ENCODE results near the gene INPP5E. TPM values are rescaled to one million over a fixed set of nuclear protein-coding genes. Genes with fewer than 3 reads are reported as not detected.

The INPP5E gene, protein sequence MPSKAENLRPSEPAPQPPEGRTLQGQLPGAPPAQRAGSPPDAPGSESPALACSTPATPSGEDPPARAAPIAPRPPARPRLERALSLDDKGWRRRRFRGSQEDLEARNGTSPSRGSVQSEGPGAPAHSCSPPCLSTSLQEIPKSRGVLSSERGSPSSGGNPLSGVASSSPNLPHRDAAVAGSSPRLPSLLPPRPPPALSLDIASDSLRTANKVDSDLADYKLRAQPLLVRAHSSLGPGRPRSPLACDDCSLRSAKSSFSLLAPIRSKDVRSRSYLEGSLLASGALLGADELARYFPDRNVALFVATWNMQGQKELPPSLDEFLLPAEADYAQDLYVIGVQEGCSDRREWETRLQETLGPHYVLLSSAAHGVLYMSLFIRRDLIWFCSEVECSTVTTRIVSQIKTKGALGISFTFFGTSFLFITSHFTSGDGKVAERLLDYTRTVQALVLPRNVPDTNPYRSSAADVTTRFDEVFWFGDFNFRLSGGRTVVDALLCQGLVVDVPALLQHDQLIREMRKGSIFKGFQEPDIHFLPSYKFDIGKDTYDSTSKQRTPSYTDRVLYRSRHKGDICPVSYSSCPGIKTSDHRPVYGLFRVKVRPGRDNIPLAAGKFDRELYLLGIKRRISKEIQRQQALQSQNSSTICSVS
- 10 to 100 TPM; 10.5 to 21.6 (median 15.3) TPM for polyA plus RNA-seq (ENCODE audit: insufficient read length in 4 of 4)

DNA sequence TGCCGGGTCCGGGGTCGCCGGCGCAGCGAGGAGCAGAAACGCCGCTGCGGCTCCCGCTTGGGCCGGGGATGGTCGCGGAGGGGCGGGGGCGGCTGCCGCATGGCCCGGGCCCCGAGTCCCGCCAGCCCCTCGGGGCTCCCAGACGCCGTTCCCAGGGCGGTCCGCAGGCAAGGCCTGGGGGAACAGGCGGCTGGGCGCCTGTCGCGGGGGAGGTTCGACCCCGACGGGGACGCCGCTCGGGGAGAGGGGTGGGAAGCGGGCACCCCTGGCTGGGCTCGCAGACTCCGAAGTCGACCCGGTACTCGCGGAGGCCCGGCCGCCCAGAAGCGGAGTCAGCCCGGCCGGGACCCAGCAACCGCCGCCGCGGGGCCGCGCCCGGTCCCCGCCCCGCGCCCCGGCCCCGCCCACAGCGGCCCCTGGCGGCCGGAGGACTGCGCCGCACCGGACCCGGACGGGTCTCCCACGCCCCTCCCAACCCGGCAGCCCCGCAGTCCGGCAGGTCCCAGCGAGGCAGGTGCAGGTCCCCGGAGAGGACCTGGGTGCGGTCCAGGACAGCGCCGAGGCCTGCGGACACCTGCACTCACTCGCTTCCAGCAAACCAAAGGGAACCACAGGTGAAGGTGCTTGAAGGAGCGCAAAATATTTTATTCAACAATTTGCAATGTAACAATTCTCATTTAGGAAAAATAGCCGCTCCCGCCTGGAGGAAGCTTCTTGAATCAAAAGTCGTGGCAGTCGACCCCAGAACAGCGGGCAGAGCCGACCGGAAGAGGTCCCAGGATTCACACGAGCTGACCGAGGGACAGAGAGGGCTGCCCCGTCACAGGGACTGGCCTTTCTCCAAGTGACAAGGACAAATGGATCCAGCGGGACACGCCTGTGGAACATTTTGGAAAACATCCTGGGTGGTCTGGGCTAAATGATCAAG lies at the start of gene INPP5E:
TSS of gene INPP5E (minus strand) at position 365 of the 928 bp plus-strand sequence. CDS start 426 bp downstream, outside the sequence.
- peak; percentile 23 to 61 (median 33) for DNase-seq (ENCODE audit: low read depth in 4 of 4, low spot score in 2 of 4)

DNA sequence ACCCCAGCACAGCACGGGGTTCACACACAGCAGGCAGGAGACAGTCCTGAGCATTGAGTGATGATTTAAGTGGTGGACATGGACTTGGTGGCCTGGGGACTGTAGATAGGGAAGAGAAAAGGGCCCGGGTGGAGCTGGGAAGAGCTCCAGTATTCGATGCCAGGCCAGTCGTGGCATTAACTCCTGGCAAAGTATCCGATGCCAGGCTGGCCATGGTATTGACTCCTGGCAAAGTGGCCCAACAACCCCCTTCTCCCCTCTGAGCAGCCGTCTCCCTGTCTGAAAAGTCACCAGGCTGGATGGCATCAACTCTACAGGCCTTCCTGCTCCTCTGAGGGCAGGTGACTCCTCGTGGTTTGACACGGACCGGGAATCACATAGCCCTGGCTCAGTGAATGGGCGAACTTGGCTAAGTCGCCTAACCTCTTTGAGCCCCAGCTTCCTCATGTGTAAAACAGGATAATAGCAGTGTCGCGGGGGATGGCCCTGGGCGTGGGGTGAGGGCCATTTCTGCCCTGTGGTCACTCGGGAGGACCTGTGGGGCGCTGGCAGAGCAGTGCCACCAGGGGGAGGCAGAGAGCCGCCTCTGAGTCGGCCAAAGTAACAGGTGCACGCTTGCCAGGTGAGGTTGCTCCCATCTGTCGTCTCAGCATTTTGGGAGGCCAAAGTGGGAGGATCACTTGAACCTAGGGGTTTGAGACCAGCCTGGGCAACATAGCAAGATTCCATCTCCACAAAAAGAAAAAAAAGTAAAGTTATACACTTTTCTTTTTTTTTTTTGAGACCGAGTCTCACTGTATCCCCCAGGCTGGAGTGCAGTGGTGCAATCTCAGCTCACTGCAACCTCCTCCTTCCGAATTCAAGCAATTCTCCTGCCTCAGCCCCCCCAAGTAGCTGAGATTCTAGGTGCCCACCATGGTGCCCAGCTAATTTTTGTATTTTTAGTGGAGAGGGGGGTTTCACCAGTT lies 48.9 kb upstream of the INPP5E start:
- DNase-seq (ENCODE audit: low read depth in 4 of 4, low spot score in 2 of 4) = no peak

DNA sequence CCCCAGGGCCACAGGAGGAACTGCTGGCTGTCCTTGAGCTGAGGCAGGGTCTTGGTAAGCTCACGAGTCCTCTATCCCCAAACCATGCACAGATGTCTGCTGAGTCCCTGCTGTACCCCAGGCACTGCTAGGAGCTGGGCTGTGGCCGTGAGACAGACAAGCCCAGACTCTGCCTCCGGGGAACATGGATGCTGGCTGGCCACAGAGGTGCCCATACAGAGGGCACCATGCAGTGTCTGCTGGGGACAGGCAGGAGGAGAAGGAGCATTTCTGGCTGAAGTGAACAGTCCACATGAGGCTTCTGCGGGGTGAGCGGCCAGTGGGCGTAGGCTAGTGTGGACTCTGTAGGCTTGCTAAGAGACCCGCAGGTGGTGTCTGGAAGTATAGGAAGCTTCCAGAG lies 48.0 kb upstream of the INPP5E start:
- DNase-seq (ENCODE audit: low read depth in 4 of 4, low spot score in 2 of 4) = no peak

DNA sequence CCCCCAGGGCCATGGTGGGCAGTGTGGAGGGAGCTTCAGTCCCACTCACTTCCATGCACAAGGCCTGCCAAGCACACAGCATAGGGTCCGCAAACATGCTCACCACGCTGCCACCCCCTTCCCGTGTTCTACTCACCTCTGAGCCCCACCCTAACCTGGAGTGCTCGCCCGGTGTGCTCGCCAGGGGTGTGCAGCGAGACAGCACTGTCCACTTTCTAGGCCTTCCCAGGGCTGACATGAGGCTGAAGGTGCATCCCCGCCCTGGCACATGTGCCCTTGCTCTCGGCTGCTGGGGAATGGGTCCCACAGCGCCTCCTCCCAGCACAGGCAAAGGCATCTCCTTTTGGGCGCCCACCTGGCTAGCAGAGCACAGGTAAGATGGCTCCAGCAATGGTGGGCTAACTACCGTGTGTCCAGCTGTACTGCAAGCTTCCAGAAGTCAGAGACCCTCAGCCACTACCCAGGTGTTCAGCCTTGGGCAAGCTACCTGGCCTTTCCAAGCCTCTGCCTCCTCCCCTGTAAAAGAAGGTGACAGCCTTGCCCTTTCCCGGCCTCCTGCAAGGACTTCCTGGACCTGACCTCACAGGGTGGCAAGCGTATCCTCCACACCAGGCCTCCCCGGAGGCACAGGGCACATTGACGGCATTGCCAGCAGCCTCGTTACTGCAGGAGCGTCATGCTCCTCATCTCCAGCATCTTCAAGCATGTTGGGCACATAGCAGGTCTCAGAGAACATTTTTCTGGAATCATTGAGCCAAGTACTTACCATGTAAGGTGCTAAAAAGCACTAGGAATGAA lies 47.4 kb upstream of the INPP5E start:
- DNase-seq (ENCODE audit: low read depth in 4 of 4, low spot score in 2 of 4) = no peak

DNA sequence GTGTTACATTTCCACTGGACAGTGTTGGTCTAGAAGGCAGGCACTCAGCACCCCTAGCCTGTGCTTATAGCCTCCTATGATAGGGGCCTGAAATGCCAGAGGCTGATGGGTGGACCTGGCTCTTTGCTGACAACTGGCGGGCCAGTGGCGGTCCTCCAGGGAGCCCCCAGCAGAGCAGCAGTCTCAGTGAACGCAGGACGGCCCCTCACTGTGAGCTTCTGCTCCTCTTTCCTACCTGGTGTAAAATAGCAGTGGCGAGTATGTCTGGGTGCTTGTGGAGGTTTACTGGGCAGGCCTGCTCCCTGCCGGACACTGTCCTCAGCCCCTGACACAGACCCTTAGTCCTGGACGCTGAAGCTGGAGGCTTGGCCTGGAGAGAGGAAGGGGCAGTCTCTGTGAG lies 46.5 kb upstream of the INPP5E start:
- DNase-seq (ENCODE audit: low read depth in 4 of 4, low spot score in 2 of 4) = no peak

DNA sequence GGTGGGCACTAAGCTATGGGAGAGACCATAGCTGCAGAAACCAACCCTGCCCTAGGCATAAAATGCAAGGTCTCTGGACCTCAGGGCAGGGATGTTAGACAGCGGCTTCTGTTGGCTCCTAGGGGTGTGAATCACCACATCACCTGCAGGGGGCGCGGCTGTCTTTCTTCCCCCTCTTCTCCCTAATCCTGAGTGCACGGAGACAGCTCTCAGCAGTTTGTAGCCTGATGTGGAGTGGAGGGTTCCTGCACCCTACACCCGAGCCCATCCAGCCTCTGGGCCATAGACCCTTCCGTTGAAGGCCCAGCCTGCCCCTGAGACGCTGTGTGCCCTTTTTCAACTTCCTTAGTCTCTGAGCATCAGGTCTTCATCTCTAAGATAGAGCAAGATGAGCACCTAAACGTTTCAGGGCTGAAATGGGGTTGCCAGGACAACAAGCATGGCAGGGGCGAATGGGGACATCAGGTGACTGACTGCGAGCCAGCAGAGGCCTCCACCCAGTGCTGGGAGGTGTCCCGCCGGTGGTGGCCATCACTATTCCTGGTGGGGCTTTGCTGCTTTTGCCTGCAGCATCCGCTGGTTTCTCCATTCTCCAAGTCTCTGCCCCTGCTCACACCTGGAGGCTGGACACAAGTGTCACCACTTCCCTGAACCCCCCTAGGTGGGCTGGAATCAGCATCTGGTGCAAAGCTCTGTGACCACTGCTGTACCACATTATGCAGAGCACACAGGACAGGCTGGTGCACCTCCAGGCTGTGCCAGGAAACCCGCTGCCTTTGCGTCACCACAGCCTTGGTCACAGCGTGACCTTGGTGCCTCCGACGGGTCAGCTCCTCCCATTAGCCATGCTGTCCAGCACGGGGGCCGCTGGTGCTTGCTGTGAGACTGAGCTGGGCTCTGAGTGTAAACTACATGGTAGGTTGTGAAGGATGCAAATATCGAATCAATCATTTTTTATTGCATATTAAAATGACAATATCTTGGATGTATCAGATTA lies 45.7 kb upstream of the INPP5E start:
- DNase-seq (ENCODE audit: low read depth in 4 of 4, low spot score in 2 of 4) = peak in 2 of 4 donors; percentile 57 to 70

DNA sequence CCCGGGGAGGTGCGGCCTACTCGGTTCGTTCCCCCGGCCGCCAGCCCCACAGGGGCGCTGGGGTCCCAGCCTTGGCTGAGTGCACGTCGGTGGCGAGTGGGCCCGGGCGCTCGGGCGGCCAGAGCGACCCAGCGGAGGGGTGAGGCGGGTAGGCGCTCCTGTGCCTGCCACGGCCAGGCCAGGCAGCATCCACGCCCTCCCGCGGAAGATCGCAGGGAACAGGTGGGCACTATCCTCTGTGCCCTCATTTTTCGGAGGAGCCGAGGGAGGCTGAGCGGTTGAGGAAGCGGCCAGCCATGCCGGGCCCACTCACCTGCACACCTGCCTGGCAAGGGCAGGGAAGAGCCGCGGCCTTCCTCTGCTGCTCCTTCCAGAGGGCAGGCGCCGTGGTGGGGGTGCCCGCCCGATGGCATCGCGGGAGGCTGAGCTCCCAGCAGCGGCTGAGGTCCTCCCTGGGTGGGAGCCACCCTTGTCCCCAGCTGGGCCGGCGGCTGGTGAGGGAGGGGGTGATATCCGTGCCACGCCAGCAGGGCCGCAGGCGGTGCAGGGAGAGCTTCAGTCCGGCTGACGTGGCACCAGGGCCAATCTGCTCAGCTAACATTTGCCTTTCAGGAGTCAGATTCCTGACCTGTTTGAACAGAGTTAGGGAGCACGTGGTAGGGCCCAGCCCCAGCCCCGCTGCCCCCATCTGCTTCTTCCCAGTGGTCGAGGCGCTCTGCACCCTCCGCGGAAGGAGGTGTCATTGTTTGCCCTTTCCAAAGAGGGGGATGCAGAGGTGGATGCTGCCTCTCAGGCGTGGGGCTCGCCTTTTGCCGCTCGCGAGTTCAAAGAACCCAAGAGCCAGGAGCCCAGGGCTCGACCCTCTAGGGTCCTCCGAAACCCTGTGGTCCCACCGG lies 44.8 kb upstream of the INPP5E start:
- DNase-seq (ENCODE audit: low read depth in 4 of 4, low spot score in 2 of 4) = no peak

DNA sequence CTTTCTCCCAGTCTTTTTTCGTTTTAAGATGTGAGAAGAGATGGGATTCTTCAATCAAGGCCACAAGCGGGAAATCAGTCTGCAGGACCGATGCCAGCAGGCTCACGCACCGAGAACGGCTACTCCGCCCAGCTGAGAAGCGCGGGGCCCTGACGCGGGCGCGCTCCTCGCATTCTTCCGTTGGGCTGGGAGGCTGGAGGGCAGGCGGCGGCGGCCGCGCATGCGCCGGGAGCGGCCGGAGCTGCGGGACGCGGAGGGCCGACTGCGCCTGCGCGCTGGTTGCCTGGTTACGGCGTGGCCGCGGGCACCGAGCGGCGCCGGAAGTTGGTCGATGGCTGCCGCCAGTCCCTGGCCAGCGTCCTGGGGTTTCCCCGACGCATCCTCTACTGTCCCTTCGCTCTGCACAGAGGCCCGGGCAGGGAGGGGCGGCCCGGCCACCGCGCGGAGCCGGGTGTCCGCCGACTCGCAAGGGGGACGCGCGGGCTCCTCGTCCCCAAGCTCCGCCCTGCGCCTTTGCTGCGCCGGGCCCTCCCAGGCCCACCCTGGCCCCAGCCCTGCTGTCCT lies 44.0 kb upstream of the INPP5E start:
- peak; percentile 82 to 91 (median 84) for DNase-seq (ENCODE audit: low read depth in 4 of 4, low spot score in 2 of 4)

DNA sequence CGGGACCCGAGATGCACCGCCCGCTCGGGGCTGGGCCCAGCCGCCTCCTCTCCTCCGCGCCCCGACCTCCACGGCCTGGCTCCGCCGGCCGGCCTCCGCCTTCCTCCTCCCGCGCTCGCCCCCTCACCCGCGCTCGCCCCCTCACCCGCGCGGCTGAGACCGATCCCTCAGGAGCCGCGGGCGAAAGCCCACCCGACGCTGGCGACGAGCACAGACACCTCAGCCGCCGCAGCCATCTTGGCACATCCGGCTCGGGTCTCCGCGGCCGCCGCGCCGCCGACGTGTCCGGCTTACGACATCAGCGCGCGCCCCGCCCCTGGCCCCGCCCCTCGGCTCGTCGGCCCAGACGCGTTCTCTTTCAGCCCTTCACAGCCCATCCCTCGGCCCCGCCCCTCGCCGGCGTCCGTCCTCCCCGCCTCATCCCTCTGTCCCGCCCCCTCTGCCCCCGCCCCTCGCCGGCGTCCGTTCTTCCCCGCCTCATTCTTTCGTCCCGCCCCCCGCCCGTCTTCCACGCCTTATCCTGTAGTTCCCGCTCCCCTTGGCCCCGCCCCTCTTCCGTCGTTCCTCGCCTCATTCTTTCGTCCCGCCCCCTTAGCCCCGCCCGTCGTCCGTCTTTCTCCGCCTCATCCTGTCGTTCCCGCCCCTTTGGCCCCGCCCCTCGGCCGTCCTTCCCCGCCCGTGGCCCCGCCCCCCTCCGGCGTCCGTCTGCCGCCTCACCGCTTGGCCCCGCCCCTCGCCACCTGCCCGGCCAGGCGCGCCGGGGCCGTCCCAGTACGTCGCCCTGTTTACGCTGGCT lies 43.3 kb upstream of the INPP5E start, which contains the start of gene SEC16A:
TSS of gene SEC16A (minus strand) at position 248 of the 796 bp plus-strand sequence. CDS start 5,425 bp downstream, outside the sequence.
- DNase-seq (ENCODE audit: low read depth in 4 of 4, low spot score in 2 of 4) = peak; percentile 88 to 98 (median 97)

DNA sequence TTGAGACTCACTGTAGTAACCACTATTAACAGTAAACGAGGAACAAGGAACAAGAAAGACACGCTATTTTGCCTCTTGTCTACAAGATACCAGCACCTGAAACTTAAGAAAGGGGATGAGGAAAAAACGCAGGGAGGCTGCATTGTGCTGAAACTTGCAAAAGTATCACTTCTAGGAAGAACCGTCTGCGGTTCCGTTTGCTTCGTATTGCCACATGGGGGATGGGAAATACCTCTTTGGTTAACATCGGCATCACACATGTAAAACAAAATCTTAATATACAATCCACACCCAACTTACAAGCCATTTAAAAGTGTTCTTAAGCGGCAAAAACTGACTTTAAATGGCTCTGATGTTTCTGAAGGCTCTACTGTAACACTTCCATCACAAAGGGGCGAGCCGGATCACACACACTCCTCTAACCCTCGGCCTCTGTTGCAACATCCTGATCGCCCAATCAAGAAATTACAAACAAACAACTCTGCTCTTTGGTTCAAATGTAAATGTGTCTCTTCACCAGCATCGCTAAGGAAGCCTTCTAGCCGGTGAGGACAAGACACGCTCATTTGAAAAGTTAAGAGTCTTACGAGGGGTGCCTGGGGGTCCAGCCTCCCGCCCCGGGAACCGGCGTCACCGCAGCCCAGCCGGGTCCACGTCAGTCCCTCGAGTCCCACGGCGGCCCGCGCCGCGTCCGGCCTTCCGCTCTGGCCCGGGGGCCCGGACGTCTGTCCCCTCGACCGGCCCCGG lies 42.6 kb upstream of the INPP5E start:
- DNase-seq (ENCODE audit: low read depth in 4 of 4, low spot score in 2 of 4) = no peak

DNA sequence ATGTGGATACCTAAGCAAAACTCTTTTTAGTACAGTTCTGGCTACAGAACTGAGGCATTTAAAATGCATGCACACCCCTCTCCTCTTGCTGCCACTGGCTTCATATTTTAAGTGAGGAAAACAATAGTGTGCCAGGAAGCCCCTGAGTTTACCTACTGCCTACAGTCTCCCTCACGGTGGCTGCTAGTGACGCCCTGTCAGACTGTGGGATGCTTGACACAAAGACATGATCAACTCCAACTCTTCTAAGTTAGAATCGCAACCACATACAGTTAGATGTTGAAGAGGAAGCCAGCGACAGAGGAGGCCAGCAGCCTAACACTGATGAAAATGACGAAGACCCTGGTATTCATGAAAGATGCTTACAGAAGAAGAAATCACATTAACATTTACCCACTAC lies 41.9 kb upstream of the INPP5E start:
- DNase-seq (ENCODE audit: low read depth in 4 of 4, low spot score in 2 of 4) = no peak

DNA sequence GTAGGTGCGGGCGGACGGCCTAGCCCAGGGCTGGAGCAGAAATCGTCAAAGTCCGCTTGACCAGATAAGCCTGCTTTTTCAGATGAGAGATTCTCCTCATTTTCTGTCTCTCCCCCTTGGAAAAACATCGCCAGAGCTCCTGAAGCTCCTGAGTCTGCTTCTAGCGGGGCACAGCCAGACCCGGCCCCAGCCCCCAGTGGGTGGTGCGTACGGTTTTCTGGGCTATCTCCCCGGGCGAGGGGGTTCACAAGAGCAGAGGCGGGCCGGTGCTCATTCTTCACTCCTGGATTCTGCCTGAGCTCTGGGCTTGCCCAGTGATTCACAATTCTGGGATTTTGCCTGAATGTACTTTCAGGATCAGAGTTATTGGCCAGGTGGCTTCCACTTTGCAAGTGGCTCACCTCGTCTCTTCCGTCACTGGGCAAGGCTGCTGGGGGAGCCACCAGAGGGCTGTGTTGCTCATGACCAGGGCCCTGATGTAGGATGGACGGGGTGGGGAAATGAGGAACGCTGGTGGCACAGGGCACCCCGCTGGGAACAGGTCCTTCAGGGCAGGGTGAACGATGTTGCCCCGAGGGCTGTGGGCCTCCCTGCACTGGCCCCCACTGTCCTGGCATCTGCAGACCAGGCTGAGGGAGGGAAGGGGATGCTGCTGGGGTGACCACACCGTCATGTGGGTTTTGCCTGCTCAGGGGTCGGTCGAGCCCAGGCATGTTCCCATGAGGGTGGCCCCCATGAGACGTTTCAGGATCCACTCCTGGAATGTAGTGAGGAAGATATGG lies 36.9 kb upstream of the INPP5E start:
- DNase-seq (ENCODE audit: low read depth in 4 of 4, low spot score in 2 of 4) = no peak

DNA sequence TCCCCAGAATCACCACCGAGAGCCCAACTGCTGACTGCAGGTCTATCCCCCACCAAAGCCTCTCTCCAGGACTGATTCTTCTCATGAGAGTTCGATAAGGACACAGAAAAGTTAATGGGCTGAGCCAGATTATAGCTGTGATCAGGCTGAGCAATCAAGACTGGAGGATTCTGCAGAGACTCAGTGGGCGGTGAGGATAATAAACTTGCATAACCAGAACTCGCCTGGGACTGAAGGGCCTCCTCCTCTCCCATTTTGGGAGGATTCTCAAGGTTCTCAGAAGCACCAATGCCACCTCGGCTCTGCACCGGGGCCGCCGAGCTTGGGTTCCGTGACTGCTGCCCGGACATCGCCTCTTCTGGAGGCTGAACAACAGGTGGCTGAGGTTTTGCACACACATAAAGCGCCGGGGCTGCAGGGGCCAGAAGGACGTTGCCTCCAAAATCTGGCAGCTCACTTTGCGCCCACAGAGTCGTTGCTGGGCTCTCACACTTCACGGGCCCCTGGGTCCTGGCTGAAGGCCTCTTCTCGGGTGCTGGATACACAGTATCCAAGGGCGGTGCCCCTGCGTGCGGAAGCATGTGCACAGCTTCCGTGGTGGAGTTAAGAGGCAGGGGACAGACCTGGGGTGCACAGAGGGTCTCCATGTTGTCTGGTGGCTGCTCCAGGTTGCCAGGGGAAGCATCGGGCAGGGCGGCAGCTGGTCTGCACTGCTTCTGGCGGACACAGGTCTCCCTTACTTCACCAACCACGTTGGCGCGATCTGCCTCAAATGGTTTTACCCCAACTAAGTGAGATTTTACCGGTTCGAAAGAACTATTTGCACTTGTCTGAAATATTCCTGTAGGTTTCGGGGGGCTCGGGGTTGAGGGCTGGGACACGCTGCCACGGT lies 35.6 kb upstream of the INPP5E start:
- DNase-seq (ENCODE audit: low read depth in 4 of 4, low spot score in 2 of 4) = no peak

Measured in left renal cortex interstitium (tissue), 4 donors.